Panc1 (cell line): ENCODE data around the gene TMTC1. TPM values are rescaled to one million over a fixed set of nuclear protein-coding genes. Genes with fewer than 3 reads are reported as not detected.

Experiments
- ATAC-seq: fragments of 200-7000 bp; cut with Tn5 transposase; 2 replicates; pipeline ENCODE4 v1.9.1; 2020; ENCODE audit warnings: mild to moderate bottlenecking, moderate library complexity
- BruUV-seq: library from RNA; stranded (reverse); fragments of 400-500 nt; replicated peaks from 2 replicates; lab custom pipeline; 2021; lab: Mats Ljungman, UMichigan
- CTCF ChIA-PET: fragments of 300-600 bp; sonication (Branson Sonifier 250); formaldehyde crosslinking; loops from one replicate; lab custom pipeline; 2022; ENCODE audit warnings: antibody characterized with exemption; lab: Charles Lee
- POLR2A ChIA-PET: fragments of 300-600 bp; sonication (Branson Sonifier 250); formaldehyde crosslinking; loops from one replicate; lab custom pipeline; 2022; ENCODE audit warnings: antibody characterized with exemption; lab: Charles Lee
- DNase-seq: peaks from one replicate; pipeline ENCODE4 v3.0.0-alpha.2; 2010; ENCODE audit warnings: low read depth, low spot score
- H3K27ac ChIP-seq: 2 replicates; pipeline ENCODE4 v1.5.1; 2011; ENCODE audit warnings: mild to moderate bottlenecking, low read length, inconsistent platforms
- H3K27me3 ChIP-seq: fragments of 200-500 bp; sonication (Bioruptor generic); 2 replicates; pipeline ENCODE4 v1.6.0; 2014; ENCODE audit warnings: low read length, inconsistent platforms; ENCODE audit not compliant: control insufficient read depth, insufficient read depth
- H3K36me3 ChIP-seq: fragments of 200-500 bp; sonication (Bioruptor generic); 2 replicates; pipeline ENCODE4 v1.5.1; 2014; ENCODE audit warnings: inconsistent platforms, mild to moderate bottlenecking, low read length, moderate library complexity; ENCODE audit not compliant: control insufficient read depth, insufficient read depth
- H3K4me1 ChIP-seq: 2 replicates; pipeline ENCODE4 v1.5.1; 2011; ENCODE audit warnings: inconsistent platforms, mild to moderate bottlenecking, low read length, moderate library complexity; ENCODE audit not compliant: control insufficient read depth, insufficient read depth
- H3K4me3 ChIP-seq, 2 experiments: 2 replicates each; pipeline ENCODE4 v1.5.1; 2011 to 2012; ENCODE audit warnings: low read depth in 2 of 2, low read length in 2 of 2, mild to moderate bottlenecking in 2 of 2, inconsistent platforms in 1 of 2, moderate library complexity in 1 of 2
- H3K9me3 ChIP-seq: fragments of 200-500 bp; sonication (Bioruptor generic); 2 replicates; pipeline ENCODE4 v1.5.1; 2014; ENCODE audit warnings: low read depth, mild to moderate bottlenecking, inconsistent platforms, low read length, moderate library complexity; ENCODE audit not compliant: control insufficient read depth, insufficient read depth
- POLR2AphosphoS5 ChIP-seq: IDR thresholded peaks from 2 replicates; pipeline ENCODE4 v1.6.1; 2012; ENCODE audit warnings: mild to moderate bottlenecking, low read depth, low read length, moderate library complexity
- SIN3A ChIP-seq: IDR thresholded peaks from 2 replicates; pipeline ENCODE4 v1.6.1; 2012; ENCODE audit warnings: low read depth, mild to moderate bottlenecking, low read length, moderate library complexity, borderline replicate concordance; ENCODE audit not compliant: insufficient read depth
- TCF7L2 ChIP-seq: IDR thresholded peaks from 2 replicates; pipeline ENCODE4 v1.6.1; 2011; ENCODE audit warnings: mild to moderate bottlenecking, low read depth, low read length, inconsistent platforms
- in situ Hi-C: cut with HindIII; loops from 2 replicates; pipeline ENCODE4 v1.10.0; 2016; ENCODE audit warnings: low sequenced_read_pairs, low pct_unique_long_range_greater_than_20kb
- intact Hi-C: fragments of 100-400 bp; cut with micrococcal nuclease; formaldehyde crosslinking; loops from one replicate; pipeline ENCODE4 v1.10.0; 2022; ENCODE audit not compliant: unreplicated experiment
- total RNA-seq: library from RNA; stranded (reverse); gene quantifications from one replicate; pipeline ENCODE4 v1.2.1, GENCODE V29; 2021; ENCODE audit not compliant: unreplicated experiment
- TF ChIP-seq, protein P1 (sequence below), 2 experiments: IDR thresholded peaks; 2 replicates each; pipeline ENCODE4 v1.6.1; 2011 to 2012; ENCODE audit warnings: low read depth in 2 of 2, control low read depth in 1 of 2, low read length in 1 of 2, mild to moderate bottlenecking in 1 of 2, moderate library complexity in 1 of 2; ENCODE audit not compliant: insufficient read depth in 1 of 2
- TF ChIP-seq, protein P2 (sequence below): fragments of 450-650 bp; IDR thresholded peaks from 2 replicates; pipeline ENCODE4 v1.5.1; 2017; ENCODE audit warnings: mild to moderate bottlenecking

The TMTC1 gene
- total RNA-seq, 1 experiment from 2014 or later: 0.28 TPM

DNA sequence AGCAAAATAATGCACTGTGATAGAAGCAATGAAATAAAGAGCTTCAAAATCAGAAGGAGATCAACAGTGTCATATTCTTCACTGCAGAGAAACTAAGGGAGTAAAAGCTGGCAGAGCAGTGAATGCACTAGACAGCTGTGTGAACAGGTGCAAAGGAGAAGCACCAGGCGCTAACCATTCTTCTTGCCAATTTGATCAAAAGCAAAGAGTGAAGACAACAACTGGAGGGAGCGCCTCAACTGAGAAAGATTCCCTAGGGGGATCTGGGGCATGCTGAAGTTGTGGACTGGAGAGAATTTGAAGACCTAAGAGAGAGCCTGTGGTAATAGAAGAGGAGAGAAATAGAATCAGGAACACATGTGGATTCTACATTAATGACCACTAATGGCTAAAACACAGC, 235.9 kb downstream of the TMTC1 start:
- CTCF ChIA-PET: no interaction called here
- in situ Hi-C loops: no loop called here
- ATAC-seq: no peak

DNA sequence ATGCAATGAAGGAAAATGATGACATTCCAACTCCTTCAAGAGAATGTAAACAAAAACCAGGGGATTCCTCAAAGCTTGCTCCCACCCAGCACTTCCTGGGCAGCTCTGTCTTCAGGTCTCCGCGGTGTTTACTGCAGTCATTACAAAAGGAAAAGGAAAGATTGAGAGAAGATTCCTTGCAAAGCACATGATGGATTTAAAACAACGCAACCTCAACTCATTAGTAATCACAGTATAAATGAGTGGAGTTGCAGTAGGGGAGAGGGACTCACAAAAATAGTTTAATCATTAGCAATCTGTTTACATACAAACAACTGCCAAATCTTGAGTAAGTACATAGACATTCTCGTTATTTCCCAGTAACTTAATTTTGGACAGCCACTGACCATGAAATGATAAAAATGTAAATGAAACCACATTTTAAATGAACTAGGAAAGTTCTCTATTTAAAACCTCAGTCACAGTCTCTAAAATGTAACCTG, 236.6 kb downstream of the TMTC1 start:
- Histone ChIP-seq H3K27me3 (peaks cover 6% of the 10 kb centered on the region; the same call in 1 of the 2 replicates), H3K36me3 (no peaks in the 10 kb centered on the region), H3K27ac (no peak overlapping the region), H3K9me3 (no peaks in the 10 kb centered on the region), H3K4me3 (no peak overlapping the region), H3K4me1 (no peaks in the 10 kb centered on the region)
- no peak for TF ChIP-seq TCF7L2
- no peak for TF ChIP-seq POLR2AphosphoS5
- TF ChIP-seq, protein P1, sequence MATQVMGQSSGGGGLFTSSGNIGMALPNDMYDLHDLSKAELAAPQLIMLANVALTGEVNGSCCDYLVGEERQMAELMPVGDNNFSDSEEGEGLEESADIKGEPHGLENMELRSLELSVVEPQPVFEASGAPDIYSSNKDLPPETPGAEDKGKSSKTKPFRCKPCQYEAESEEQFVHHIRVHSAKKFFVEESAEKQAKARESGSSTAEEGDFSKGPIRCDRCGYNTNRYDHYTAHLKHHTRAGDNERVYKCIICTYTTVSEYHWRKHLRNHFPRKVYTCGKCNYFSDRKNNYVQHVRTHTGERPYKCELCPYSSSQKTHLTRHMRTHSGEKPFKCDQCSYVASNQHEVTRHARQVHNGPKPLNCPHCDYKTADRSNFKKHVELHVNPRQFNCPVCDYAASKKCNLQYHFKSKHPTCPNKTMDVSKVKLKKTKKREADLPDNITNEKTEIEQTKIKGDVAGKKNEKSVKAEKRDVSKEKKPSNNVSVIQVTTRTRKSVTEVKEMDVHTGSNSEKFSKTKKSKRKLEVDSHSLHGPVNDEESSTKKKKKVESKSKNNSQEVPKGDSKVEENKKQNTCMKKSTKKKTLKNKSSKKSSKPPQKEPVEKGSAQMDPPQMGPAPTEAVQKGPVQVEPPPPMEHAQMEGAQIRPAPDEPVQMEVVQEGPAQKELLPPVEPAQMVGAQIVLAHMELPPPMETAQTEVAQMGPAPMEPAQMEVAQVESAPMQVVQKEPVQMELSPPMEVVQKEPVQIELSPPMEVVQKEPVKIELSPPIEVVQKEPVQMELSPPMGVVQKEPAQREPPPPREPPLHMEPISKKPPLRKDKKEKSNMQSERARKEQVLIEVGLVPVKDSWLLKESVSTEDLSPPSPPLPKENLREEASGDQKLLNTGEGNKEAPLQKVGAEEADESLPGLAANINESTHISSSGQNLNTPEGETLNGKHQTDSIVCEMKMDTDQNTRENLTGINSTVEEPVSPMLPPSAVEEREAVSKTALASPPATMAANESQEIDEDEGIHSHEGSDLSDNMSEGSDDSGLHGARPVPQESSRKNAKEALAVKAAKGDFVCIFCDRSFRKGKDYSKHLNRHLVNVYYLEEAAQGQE (IDR thresholded peaks at IDR 0.05; ENCODE audit: insufficient read depth in 1 of 2, low read depth in 2 of 2, low read length in 1 of 2): no peak
- TF ChIP-seq, protein P2, sequence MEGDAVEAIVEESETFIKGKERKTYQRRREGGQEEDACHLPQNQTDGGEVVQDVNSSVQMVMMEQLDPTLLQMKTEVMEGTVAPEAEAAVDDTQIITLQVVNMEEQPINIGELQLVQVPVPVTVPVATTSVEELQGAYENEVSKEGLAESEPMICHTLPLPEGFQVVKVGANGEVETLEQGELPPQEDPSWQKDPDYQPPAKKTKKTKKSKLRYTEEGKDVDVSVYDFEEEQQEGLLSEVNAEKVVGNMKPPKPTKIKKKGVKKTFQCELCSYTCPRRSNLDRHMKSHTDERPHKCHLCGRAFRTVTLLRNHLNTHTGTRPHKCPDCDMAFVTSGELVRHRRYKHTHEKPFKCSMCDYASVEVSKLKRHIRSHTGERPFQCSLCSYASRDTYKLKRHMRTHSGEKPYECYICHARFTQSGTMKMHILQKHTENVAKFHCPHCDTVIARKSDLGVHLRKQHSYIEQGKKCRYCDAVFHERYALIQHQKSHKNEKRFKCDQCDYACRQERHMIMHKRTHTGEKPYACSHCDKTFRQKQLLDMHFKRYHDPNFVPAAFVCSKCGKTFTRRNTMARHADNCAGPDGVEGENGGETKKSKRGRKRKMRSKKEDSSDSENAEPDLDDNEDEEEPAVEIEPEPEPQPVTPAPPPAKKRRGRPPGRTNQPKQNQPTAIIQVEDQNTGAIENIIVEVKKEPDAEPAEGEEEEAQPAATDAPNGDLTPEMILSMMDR: no peak
- TF ChIP-seq SIN3A: no peak
- DNase-seq (no peak), ATAC-seq (no peak)
- ChIA-PET CTCF (no interaction called here), POLR2A (no interaction called here)
- in situ Hi-C loops (no loop called here), intact Hi-C loops (loop anchor here (10.0 kb wide), 1 partner anchor 1258 kb away; no protein-coding TSS in a partner anchor)
- BruUV-seq: no TSS peak

More for the DNA sequence above, 235.9 kb downstream of the TMTC1 start:
- POLR2A ChIA-PET: no interaction called here
- TF ChIP-seq TCF7L2: no peak
- TF ChIP-seq SIN3A: no peak
- TF ChIP-seq, protein P1 (IDR thresholded peaks at IDR 0.05; ENCODE audit: insufficient read depth in 1 of 2, low read depth in 2 of 2, low read length in 1 of 2): no peak
- TF ChIP-seq, protein P2: no peak
- TF ChIP-seq POLR2AphosphoS5: no peak
- H3K4me1 ChIP-seq: no peaks in the 10 kb centered on the region
- no peak overlapping the region for H3K4me3 ChIP-seq
- DNase-seq: no peak
- intact Hi-C loops: loop anchor here (10.0 kb wide), 1 partner anchor 1257 kb away; no protein-coding TSS in a partner anchor
- H3K9me3 ChIP-seq: no peaks in the 10 kb centered on the region
- H3K27ac ChIP-seq: no peak overlapping the region
- no peaks in the 10 kb centered on the region for H3K36me3 ChIP-seq
- peaks cover under 1% of the 10 kb centered on the region; the same call in 1 of the 2 replicates for H3K27me3 ChIP-seq
- no TSS peak for BruUV-seq
